Central memory CD8-positive, alpha-beta T cell (primary cell): Measurements from ENCODE around the gene HSP90AB1.

Source experiments
- ATAC-seq: fragments of 150-1000 bp; cut with Tn5 transposase; replicated peaks from 2 replicates; pipeline ENCODE4 v1.10.0; 2022; ENCODE audit warnings: mild to moderate bottlenecking, moderate FRiP score, moderate number of reproducible peaks; ENCODE audit not compliant: poor library complexity, severe bottlenecking; ENCODE audit errors: extremely low read depth
- DNase-seq, 2 donors: peaks; one replicate each; pipeline ENCODE4 v3.0.0; 2021; ENCODE audit warnings: low spot score in 2 of 2
- H3K27ac Mint-ChIP-seq: one replicate; pipeline ENCODE4 v1.8.0; 2022; ENCODE audit warnings: low read depth, mild to moderate bottlenecking, moderate library complexity, mixed read lengths
- H3K27me3 Mint-ChIP-seq: one replicate; pipeline ENCODE4 v1.8.0; 2022; ENCODE audit warnings: mixed read lengths
- H3K36me3 Mint-ChIP-seq: one replicate; pipeline ENCODE4 v1.8.0; 2022; ENCODE audit warnings: mild to moderate bottlenecking, moderate library complexity, mixed read lengths; ENCODE audit not compliant: insufficient read depth
- H3K4me1 Mint-ChIP-seq: one replicate; pipeline ENCODE4 v1.8.0; 2022; ENCODE audit warnings: mixed read lengths
- H3K4me3 Mint-ChIP-seq: one replicate; pipeline ENCODE4 v1.8.0; 2022; ENCODE audit warnings: mild to moderate bottlenecking, moderate library complexity, mixed read lengths
- H3K9me3 Mint-ChIP-seq: one replicate; pipeline ENCODE4 v1.8.0; 2022; ENCODE audit warnings: mixed read lengths

HSP90AB1 gene

DNA sequence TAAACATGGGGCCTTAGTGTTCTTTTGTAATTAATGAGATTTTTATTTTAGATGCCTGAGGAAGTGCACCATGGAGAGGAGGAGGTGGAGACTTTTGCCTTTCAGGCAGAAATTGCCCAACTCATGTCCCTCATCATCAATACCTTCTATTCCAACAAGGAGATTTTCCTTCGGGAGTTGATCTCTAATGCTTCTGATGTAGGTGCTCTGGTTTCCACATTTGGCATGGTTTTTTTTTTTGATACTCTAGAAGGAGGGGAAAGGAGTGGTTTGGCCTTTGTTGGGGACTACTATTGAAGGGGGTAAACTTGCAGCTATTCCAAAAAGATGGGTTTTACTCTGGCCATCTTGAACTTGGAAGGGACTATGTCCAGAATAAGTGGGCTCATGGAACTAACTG lies 1.7 kb downstream of the HSP90AB1 start:
- ATAC-seq: no peak
- H3K4me3 Mint-ChIP-seq: peak overlapping the region; percentile 100
- H3K36me3 Mint-ChIP-seq: peaks cover 78% of the 10 kb centered on the region
- H3K27ac Mint-ChIP-seq: peak overlapping the region; percentile 100
- no peaks in the 10 kb centered on the region for H3K27me3 Mint-ChIP-seq
- H3K4me1 Mint-ChIP-seq: peaks cover 63% of the 10 kb centered on the region
- DNase-seq: no peak
- H3K9me3 Mint-ChIP-seq: no peaks in the 10 kb centered on the region

DNA sequence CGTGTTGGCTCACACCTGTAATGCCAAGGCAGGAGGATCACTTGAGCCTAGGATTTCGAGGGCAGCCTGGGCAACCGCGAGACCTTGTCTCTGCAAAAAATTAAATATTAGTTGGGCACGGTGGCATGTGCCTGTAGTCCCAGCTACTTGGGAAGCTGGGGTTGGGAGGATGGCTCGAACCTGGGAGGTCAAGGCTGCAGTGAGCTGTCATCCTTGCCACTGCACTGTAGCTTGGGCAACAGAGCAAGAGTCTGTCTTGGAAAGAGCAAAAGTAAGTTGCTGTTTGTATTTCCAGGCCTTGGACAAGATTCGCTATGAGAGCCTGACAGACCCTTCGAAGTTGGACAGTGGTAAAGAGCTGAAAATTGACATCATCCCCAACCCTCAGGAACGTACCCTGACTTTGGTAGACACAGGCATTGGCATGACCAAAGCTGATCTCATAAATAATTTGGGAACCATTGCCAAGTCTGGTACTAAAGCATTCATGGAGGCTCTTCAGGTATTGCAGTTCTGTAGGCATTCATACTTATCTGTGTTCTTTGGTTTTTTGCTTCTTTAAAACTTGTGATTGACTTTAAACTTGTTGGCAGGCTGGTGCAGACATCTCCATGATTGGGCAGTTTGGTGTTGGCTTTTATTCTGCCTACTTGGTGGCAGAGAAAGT lies 2.3 kb downstream of the HSP90AB1 start:
- Mint-ChIP-seq H3K4me3 (peak overlapping the region; percentile 100), H3K4me1 (peaks cover 69% of the 10 kb centered on the region), H3K27ac (peak overlapping the region; percentile 100), H3K27me3 (no peaks in the 10 kb centered on the region), H3K9me3 (no peaks in the 10 kb centered on the region), H3K36me3 (peaks cover 84% of the 10 kb centered on the region)
- DNase-seq (no peak), ATAC-seq (no peak)

DNA sequence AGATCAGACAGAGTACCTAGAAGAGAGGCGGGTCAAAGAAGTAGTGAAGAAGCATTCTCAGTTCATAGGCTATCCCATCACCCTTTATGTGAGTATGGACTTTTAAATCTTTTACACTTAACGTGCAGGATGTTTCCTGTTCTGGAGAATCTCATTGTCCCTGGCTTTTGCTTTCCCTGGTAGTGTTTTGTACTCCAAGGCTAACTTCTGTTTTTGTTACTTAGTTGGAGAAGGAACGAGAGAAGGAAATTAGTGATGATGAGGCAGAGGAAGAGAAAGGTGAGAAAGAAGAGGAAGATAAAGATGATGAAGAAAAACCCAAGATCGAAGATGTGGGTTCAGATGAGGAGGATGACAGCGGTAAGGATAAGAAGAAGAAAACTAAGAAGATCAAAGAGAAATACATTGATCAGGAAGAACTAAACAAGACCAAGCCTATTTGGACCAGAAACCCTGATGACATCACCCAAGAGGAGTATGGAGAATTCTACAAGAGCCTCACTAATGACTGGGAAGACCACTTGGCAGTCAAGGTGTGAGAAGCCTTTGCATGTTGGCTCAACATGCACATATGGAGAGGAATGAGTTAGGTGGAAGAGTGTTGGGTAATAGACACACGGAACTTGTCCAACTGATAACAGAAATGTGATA lies 3.3 kb downstream of the HSP90AB1 start:
- no peak for DNase-seq
- H3K9me3 Mint-ChIP-seq: no peaks in the 10 kb centered on the region
- peak overlapping the region; percentile 28 for H3K4me3 Mint-ChIP-seq
- peaks cover 77% of the 10 kb centered on the region for H3K4me1 Mint-ChIP-seq
- H3K27me3 Mint-ChIP-seq: no peaks in the 10 kb centered on the region
- H3K27ac Mint-ChIP-seq: peak overlapping the region; percentile 27
- peaks cover 93% of the 10 kb centered on the region for H3K36me3 Mint-ChIP-seq
- ATAC-seq: no peak

DNA sequence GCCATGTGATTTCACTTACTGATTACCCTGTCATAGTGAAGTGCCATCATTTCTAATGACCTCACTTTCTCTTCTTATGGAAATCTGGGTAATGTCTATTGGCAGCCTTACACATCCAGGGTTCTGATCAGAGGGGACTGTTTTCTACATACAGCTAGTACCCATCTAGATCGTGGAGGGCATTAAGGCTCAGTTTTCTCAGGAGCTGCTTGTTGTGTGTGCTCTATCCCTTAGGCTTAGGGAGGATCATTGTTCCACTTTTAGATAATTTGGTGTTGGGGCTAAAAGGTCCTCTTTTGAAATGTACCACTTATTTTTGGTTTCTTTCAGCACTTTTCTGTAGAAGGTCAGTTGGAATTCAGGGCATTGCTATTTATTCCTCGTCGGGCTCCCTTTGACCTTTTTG lies 3.8 kb downstream of the HSP90AB1 start:
- Mint-ChIP-seq H3K36me3 (peaks cover 94% of the 10 kb centered on the region), H3K27ac (no peak overlapping the region), H3K4me3 (no peak overlapping the region), H3K4me1 (peaks cover 77% of the 10 kb centered on the region), H3K27me3 (no peaks in the 10 kb centered on the region), H3K9me3 (no peaks in the 10 kb centered on the region)
- ATAC-seq: no peak
- DNase-seq: no peak

DNA sequence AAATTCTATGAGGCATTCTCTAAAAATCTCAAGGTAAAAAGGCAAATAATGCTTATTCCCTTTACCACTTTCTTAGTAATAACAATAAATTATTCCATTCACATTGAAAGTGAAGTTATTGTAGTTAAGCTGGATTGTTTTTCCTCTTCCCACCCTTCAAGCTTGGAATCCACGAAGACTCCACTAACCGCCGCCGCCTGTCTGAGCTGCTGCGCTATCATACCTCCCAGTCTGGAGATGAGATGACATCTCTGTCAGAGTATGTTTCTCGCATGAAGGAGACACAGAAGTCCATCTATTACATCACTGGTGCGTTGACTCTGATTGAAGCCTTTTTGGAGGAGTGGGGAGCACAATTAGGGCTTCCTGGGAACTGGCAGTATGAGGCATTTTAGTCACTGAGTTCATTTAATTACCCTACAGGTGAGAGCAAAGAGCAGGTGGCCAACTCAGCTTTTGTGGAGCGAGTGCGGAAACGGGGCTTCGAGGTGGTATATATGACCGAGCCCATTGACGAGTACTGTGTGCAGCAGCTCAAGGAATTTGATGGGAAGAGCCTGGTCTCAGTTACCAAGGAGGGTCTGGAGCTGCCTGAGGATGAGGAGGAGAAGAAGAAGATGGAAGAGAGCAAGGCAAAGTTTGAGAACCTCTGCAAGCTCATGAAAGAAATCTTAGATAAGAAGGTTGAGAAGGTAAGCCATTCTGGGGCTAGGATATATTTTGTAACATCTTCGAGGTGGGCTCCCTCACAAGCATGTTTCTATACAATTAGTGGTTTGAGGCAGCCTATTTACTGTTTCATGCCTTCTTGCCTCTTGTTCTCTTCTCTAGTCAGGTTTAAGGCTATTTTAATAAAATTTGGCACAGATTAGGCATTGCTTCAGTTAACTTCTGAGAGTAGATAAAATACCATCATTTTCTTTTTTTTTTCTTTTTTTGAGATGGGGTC lies 4.9 kb downstream of the HSP90AB1 start:
- Mint-ChIP-seq H3K4me1 (peaks cover 82% of the 10 kb centered on the region), H3K36me3 (peaks cover 92% of the 10 kb centered on the region), H3K27ac (no peak overlapping the region), H3K27me3 (no peaks in the 10 kb centered on the region), H3K9me3 (no peaks in the 10 kb centered on the region), H3K4me3 (no peak overlapping the region)
- no peak for ATAC-seq
- no peak for DNase-seq

DNA sequence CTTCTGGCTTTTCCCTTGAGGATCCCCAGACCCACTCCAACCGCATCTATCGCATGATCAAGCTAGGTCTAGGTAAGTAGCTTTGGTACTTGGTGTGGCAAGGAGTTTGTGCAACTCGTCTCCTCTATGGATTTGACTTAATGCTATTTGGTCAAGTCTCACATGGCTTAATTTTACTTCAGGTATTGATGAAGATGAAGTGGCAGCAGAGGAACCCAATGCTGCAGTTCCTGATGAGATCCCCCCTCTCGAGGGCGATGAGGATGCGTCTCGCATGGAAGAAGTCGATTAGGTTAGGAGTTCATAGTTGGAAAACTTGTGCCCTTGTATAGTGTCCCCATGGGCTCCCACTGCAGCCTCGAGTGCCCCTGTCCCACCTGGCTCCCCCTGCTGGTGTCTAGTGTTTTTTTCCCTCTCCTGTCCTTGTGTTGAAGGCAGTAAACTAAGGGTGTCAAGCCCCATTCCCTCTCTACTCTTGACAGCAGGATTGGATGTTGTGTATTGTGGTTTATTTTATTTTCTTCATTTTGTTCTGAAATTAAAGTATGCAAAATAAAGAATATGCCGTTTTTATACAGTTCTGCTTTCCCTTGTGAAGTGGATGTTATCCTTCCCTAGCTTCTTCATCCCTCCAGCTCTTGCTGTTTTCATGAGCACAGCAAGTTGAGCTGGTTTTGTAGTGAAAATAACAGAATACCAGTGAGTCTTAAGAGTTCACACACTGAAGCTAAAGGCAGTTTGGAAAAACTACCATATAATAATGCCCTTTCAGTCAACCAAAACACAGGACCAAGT lies 6.6 kb downstream of the HSP90AB1 start:
- Mint-ChIP-seq H3K36me3 (peaks cover 83% of the 10 kb centered on the region), H3K27me3 (no peaks in the 10 kb centered on the region), H3K4me1 (peaks cover 76% of the 10 kb centered on the region), H3K9me3 (no peaks in the 10 kb centered on the region), H3K27ac (peak overlapping the region; percentile 80), H3K4me3 (peak overlapping the region; percentile 85)
- DNase-seq (no peak), ATAC-seq (peak; percentile 28)

DNA sequence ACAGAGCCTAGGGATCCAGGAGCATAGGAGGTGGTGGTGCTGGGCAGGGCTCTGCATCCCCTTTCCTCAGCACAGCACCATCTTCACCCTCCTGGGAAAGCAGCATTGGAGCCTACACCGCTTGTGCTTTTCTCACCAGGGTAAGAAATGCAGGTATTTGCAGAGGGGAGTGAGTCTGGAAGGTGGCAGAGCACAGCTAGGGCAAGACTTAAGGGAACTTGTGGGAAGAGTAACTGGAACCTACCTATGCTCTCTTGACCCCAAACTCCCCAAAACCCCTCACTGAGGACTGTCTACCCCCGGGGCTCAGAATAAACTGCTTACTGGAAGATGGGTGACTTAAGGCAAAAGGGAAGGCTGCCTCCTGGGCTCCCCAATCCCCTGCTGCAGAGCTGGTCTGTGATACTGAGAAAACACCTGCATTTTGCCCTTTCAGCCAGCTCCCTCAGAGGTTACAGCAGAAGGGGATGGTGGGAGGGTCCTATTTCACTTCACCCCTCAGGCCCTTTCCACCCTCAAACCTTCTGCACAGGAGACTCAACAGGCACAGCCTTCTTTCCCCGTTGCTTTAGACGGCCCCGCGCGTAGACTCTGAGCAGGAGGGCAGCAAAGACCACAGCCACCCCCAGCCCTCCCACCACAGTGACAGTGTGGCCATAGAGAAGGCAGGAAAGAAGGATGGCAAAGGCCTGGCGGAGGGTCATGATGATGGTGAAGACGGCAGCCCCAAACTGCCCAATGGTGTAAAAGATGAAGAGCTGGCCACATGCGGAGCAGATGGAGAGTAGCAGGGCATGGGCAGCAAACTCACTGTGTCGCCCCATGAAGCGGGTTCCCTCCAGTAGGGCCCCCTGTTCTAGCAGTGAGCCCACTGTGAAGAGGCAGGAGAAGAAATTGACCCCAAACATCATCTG lies 7.5 kb downstream of the HSP90AB1 start:
- Mint-ChIP-seq H3K4me1 (peaks cover 71% of the 10 kb centered on the region), H3K27me3 (no peaks in the 10 kb centered on the region), H3K4me3 (peak overlapping the region; percentile 85), H3K9me3 (no peaks in the 10 kb centered on the region), H3K27ac (peak overlapping the region; percentile 80), H3K36me3 (peaks cover 77% of the 10 kb centered on the region)
- no peak for DNase-seq
- ATAC-seq: no peak

DNA sequence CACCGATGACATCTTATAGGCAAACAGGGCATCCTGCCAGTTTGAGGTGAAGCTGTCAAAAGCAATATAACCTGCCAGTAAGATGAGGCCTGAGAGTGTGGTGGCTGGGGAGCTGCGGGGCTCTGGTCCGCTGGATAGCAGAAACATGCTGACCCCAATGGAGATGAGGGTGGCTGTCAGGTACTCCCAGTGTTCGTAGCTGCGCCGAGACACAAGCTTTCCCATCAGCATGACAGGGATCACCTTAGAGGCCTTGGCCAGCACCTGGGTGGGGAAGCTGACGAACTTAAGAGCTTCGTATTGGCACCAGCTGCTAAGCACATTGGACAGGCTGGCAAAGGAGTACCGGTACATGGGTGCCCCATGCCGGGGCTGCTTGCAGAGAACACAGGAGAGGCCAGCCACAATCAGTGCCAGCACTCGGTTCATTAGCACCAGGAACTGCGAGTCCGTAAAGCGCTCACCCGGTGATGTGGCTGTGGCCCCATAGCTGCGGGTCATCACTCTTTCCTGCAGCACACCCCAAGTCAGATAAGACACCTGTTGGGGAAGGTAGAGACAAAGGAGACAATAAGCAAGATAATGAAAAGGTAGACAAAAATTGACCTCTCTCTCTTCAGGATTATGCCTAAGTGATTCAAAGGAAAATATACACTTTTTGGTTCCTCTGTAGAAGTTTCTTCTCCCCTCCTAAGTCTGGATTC lies 8.4 kb downstream of the HSP90AB1 start:
- Mint-ChIP-seq H3K4me3 (peak overlapping the region; percentile 85), H3K9me3 (no peaks in the 10 kb centered on the region), H3K4me1 (peaks cover 66% of the 10 kb centered on the region), H3K36me3 (peaks cover 72% of the 10 kb centered on the region), H3K27me3 (no peaks in the 10 kb centered on the region), H3K27ac (peak overlapping the region; percentile 80)
- ATAC-seq (no peak), DNase-seq (no peak)

DNA sequence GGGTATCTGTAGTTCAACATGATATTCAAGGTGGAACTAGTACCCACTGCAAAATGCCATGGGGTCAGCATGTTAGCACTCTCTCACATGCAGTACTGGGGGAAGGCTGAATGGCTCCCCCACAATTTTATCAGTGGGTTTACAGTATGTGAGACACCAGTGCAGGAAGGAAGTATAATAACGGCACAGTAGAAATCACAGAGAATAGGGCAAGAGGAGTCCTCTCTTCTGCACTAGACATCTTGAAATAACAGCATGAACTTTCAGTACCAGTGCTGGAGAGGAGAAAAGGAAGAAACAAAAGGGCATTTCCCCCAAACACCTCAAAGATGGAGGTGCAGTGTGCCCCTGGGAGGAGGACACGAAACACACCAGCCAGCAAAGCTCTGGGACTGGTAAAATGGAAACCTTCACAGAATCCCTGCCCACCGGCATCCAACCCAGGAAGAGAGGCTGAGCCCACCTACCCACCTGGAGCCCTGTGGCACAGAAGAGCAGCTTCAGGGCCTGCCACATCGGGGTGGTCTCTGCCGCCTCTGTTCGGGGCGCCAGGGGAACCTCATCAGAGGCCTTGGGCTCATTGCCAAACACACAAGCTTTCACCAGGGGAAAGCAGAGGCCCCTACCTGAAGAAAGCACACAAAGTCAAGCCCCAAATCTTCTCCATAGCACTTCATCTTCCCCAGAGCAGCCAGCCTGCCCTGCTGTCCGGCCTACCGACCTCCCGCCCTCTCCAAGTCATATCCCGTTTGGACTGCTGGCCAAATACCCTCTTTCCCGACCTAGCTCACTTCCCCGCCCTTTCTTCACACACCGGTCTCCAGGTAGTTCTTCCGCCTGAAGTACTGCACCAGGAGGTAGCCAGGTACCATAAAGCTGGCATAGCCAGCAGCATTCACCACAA lies 9.2 kb downstream of the HSP90AB1 start:
- Mint-ChIP-seq H3K27ac (peak overlapping the region; percentile 80), H3K4me1 (peaks cover 64% of the 10 kb centered on the region), H3K36me3 (peaks cover 69% of the 10 kb centered on the region), H3K9me3 (no peaks in the 10 kb centered on the region), H3K4me3 (peak overlapping the region; percentile 85), H3K27me3 (no peaks in the 10 kb centered on the region)
- peak; percentile 8 for ATAC-seq
- no peak for DNase-seq

DNA sequence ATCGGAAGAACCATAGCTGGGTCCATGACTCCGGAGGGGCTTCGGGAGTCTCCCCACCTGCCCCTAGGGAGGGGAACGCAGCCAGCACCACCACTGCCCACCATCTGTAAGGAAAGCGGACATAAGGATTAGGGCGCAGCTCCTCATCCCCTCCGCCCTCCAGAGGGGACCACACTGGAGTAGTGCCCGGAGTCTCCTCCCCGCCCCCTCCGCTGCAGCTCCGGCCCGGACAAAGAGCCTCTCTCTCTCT lies 9.8 kb downstream of the HSP90AB1 start:
- peak; percentile 12 for ATAC-seq

More for the DNA sequence above, 9.8 kb downstream of the HSP90AB1 start:
- DNase-seq: no peak
- peaks cover 65% of the 10 kb centered on the region for H3K36me3 Mint-ChIP-seq
- H3K4me3 Mint-ChIP-seq: peak overlapping the region; percentile 85
- peaks cover 64% of the 10 kb centered on the region for H3K4me1 Mint-ChIP-seq
- no peaks in the 10 kb centered on the region for H3K27me3 Mint-ChIP-seq
- H3K9me3 Mint-ChIP-seq: no peaks in the 10 kb centered on the region
- peak overlapping the region; percentile 80 for H3K27ac Mint-ChIP-seq
